ENCODE results near the gene NDOR1.

The NDOR1 gene

DNA sequence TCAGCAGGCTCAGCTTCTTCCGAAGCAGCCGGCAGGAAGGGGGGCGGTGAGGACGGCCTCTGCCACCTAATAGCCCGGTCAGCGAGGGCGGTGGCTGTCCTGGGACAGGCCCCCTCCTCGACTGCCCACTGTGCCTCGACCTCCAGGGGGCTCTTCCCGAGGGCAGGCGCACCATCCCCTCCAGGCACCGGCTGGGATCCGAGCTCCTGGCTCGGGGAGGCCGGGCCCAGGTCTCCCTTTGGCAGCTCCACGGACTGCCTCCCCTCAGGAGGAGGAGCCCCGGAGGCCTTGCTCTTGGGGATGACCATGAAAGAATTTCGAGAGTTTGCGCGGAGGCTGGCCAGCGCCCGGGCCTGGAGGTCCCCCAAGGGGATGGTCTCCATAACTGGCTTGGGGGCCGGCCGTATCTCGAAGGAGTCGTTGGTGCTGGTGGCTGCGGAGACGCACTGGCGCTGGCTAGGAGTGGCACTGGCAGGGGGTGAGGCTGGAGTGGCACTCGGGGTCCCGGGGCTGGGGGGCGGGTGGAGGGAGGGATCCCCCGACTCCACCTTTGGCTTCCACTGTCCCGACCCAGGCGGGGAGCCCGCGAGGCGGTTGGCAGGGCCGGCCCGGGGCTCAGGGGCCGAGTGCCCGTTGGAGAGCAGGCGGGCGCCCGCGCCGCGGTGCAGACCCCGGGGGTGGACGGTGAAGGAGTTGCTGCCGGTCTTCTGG lies 5.9 kb upstream of the NDOR1 start:
- DNase-seq = no peak

DNA sequence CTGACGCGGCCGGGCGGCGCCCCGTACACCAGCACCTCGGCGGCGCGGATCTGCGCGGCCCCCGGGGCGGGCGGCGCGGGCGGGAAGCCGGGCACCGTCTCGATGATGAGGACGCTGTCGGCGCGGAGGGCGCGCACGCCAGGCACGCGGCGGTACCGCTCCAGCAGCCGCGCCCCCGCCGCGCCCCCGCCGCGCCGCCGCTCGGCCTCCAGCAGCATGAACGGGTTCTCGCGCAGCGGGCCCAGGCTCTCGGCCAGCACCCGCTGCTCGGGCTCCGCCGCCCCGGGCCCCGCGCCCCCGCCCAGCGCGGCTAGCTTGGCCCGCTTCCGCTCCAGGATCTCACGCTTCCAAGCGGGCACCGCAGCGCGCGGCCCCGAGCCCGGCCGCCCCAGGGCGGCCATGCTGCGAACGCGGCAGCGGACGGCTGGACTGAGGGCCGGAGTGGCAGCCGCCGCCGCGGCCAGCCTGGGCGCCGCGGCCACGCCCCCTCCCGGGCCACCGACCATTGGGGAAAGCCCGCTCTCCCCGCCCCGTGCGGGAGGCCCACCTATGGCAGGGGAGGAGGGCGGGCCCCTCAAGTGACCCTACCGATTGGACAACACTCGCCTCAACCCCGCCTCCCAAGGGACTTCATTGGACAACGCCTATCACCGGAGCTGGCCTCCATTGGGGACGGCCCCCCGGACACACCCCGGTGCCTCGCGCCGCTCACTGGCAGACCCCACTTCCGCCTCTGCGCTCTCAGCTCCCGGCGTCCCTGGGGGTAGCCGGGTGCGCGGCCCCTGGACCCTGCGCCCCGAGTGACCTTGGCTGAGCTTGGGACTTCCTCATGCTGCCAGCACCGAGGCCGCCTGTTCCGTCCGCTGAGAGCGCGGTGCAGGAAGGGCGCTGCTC lies 4.9 kb upstream of the NDOR1 start, which contains the start of gene TPRN:
Gene TPRN (minus strand): TSS at position 431 of the 894 bp plus-strand sequence. CDS start 30 bp downstream, at position 401.
- peak; percentile 98 for DNase-seq

DNA sequence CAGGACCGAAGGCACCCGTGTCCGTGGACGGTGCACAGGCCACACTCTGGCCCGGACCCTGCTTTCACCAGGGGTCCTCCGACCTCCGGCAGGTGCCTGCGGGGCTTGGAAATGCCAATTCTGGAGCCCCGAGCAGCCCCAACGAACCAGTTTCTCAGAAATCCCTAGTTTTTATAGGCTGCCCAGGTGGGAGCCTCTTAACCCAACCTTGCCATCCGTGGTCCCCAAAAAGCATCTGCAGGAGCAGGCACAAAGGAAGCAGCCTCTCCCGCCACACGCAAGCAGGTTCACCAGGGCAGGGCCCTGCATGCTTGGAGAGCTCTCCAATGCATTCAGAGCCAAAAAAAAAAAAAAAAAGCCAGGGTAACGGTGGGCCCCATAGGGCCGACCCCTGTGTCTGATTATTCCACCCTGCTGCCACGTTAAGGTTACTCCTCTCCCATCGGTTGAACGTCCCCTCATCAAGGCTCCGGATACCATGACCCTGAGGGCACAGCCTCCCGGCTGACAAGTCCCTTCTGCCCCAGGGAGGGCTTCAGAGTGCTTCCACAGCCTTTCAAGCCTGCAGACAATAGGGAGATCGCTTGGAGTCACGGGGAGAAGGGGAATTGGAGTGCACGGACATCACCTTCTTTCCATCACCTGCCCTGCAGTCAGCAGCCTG lies 4.2 kb upstream of the NDOR1 start:
- DNase-seq = no peak

DNA sequence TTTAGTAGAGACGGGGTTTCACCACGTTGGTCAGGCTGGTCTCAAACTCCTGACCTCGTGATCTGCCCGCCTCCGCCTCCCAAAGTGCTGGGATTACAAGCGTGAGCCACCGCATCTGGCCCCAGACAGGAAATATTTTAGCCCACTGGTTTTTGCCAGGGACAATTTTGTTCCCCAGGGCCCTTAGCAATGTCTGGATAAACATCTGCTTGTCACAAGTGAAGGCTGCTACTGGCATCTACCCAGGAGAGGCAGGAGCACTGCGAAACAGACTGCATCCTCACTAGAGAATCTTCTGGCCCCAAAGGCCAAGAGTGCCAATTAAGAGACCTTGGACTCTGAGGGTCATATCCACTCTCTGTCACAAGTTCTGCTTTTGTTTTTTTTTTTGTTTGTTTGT lies 2.5 kb upstream of the NDOR1 start:
- no peak for DNase-seq

DNA sequence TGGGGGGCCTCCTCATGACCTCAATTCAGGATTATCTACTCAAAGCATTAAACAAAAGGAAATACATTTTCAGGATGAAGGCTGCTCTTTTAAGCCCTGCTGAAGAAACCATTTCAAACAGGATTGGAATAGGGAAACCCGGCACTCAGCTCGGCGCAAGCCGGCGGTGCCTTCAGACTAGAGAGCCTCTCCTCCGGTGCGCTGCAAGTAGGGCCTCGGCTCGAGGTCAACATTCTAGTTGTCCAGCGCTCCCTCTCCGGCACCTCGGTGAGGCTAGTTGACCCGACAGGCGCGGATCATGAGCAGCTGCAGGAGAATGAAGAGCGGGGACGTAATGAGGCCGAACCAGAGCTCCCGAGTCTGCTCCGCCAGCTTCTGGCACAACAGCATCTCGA lies 772 bp upstream of the NDOR1 start:
- DNase-seq = no peak

DNA sequence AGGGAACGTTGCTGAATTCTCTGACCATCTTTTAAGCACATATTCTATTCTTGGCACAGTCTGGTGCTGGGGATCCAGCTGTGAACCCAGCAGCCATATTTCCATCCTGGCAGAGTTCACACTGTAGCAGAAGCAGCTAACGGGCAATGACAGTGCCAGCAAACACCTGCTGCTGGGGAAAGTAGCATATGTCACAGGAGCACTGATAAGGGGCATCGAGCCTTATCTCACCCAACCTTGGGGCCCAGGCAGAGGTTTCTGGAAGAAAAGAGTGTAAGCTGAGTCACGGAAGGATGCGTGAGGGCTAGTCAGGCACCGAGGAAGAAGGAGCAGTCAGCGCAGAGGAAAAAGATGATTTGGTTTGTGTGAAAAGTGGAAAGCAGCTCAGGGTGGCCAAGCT lies 1.1 kb downstream of the NDOR1 start:
- DNase-seq = no peak

DNA sequence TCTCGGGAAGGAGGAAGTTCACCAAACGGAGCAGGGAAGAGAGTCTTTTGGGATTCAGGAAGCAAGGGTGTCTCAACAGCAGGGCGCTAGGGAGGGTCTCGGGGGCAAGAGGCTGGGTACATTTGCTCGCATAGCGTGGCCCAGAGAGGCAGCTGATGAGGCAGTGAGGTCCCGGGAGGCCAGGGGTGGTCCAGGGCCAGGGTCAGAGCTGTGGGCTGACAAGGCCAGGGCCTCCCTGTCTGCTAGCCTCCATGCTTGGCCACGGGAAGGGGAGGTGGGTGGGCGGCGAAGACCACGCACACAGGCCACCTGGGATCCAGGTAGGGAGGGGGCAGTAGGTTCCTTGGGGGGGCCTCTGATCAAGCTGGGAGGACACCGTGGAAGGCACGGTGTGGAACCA lies 6.0 kb downstream of the NDOR1 start:
- DNase-seq = no peak

DNA sequence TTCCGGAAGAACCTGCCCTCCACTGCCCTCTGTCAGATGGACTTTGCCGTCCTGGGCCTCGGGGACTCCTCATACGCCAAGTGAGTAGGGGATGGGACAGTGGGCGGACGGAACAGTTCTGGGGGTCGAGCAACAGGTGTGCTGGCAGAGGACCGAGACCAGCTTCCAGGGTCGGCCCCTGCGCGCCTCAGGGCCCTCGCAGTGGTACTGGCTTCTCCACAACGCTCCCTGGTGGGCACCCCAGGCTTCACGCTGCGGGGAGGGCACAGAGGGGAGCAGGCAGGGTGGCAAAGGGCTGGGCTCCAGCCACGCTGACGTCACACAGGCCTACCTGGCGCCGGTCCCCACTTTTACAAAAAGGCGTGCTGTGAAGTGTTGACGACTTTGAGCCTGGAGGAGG lies 7.0 kb downstream of the NDOR1 start:
- DNase-seq = no peak

DNA sequence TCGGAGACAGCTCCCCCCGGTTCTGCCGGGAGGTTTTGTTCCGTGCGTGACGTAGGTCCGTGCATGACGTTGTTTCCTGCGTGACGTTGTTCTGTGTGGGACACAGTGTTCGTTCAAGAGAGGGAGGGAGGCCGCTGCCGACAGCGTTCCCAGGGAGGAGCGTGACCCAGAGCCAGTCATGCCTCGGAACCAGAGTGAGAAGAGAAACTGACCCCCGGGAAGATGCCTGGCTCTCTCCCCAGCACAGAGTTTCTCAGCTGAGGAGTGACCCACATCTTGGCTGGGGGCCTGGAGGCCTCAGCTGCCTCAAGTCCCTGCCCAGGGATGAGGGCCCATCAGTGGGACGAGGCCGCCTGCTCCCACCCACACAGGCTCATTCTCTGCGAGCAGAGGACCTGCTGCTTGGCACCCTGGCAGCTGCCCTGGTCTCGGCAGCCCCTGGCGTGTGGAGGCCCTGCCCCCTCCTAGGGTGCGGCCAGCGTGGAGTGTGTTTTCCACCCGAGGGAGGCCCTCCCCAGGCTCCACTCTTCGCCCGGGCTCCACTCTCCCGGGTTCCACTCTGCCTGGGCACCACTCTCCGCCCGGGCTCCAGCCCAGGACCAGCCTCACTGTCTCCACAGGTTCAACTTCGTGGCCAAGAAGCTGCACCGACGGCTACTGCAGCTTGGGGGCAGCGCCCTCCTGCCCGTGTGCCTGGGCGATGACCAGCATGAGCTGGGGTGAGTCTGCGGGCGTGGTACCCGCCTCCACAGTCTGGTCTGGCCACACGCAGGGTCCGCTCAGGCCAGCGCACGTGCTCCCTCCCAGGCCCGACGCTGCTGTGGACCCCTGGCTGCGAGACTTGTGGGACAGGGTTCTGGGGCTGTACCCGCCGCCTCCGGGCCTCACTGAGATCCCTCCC lies 7.9 kb downstream of the NDOR1 start:
- no peak for DNase-seq

DNA sequence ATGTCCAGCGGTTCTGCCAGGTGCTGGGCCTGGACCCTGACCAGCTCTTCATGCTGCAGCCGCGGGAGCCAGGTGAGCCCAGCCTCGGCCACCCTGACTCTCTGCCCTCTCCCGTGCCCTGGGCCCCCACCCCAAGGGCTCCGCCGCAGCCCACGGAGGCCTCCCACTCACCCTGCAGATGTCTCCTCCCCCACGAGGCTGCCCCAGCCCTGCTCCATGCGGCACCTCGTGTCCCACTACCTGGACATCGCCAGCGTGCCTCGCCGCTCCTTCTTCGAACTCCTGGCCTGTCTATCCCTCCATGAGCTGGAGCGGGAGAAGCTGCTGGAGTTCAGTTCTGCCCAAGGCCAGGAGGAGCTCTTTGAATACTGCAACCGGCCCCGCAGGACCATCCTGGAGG lies 9.1 kb downstream of the NDOR1 start:
- no peak for DNase-seq

DNA sequence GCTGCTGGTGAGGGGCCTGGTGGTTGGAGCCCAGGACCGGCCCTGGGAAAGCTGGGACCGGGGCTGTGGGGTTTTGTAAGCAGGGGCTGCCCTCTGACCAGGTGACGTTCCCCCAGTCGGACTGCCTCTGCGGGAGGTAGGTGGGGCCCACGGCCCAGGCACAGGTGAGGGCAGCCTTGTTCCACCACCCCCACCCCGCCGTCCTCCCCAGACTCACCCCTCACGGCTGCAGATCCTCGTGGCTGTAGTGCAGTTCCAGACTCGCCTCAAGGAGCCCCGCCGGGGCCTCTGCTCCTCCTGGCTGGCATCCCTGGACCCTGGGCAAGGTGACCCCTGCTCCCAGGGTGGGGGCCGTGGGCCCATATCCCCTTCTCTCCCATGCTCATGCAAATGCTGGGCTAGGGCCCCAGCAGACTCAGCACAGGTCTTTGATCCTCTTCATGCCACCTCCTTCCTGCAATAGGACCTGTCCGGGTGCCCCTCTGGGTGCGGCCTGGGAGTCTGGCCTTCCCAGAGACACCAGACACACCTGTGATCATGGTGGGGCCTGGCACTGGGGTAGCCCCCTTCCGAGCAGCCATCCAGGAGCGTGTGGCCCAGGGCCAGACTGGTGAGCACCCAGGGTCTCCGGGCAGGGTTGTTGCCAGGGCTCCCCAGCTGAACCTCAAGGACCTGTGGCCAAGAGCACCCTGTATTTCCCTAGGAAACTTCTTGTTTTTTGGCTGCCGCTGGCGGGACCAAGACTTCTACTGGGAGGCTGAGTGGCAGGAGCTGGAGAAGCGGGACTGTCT lies 9.9 kb downstream of the NDOR1 start:
- DNase-seq = no peak

DNA sequence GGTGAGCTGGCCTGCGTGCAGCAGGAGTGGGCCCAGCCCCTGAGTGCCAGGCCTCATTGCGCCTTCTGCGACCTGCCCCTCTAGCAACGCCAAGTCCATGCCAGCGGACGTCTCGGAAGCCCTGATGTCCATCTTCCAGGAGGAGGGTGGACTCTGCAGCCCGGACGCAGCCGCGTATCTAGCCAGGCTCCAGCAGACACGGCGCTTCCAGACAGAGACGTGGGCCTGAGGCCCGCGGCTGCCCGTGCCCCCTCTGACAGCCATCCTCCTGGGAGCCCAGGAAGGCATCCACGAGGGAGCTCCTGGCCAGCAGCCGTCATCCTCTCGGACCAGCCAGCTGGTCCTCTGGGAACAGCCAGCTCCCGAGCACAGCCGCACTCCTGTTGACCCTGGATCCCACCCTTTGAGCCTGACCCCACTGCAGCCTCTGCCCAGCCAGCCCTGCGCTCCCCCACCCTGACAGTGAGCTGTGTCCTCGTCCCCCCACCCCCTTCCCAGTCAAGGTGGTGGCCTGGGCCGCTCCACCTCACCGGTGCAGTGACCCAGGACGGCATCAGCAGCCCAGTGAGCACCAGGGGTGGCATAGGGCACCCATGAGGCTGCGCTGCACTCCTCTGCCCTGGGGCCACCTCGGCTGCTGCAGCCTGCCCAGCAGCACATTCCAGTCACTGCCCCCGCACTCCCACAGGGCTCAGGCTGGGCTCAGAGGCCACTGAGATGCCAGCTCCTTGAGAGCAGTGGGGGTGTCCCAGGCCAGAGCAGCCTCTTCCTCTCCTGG lies 10.9 kb downstream of the NDOR1 start:
- DNase-seq = no peak

DNA sequence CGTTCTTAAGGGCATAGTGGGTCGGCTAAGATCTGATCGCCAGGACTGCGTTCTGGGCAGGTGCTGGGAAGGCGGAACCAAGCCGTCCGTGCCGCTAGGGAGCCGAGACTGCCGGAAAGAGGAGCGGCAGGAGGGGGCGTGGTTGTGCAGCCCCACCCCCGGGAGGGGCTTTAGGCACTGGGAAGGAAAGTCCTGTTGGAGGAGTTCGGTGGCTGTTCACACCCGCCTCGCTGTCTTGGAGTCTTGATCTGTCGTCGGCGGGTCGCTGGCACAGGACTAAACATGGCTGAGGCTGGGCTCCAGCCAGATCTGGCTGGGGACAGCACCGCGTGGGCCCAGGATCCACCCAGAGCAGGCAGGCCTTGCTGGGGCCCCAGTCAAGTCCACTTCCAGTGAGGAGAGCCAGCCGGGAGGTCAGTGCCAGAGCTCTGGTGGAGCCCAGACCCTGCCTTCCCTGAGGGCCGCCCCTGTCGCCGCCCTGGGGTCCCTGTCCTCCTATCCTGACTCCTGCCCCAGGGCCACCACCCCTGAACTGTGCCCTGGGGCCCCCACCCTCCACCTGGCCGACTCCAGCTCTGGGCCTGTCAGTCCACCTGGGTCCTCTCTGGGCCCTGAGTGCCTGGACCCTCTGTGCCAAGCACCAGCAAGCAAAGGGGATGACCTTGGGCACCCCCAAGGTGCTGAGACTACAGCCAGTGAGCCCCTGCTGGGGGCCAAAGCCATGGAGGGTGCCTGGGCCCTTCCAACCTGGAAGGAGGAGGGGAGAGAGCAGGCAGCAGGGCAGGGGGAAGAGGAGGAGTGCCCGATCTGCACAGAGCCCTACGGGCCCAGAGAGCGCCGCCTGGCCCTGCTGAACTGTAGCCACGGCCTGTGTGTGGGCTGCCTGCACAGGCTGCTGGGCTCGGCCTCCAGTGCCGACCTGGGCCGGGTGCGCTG lies 12.0 kb downstream of the NDOR1 start:
- DNase-seq = no peak

DNA sequence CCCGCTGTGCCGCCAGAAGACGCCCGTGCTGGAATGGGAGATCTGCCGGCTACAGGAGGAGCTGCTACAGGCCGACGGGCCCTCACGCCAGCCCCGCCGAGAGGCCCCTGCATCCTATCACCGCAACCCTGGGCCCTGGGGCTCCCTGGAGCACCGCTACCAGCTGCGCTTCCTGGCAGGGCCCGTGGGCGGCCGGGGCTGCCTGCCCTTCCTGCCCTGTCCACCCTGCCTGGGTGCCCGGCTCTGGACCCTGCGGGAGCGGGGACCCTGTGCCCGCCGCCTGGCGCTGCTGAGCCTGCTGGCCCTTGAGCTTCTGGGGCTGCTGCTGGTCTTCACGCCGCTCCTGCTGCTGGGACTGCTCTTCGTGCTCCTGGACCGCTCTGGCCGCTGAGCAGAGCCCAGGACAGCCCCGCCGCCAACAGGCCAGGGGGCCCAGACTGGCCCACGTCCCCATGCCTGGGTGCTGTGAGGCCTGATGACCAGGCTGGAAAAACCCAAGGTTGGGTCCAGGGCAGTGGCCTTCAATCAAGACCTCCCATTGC lies 12.8 kb downstream of the NDOR1 start:
- DNase-seq = no peak

DNA sequence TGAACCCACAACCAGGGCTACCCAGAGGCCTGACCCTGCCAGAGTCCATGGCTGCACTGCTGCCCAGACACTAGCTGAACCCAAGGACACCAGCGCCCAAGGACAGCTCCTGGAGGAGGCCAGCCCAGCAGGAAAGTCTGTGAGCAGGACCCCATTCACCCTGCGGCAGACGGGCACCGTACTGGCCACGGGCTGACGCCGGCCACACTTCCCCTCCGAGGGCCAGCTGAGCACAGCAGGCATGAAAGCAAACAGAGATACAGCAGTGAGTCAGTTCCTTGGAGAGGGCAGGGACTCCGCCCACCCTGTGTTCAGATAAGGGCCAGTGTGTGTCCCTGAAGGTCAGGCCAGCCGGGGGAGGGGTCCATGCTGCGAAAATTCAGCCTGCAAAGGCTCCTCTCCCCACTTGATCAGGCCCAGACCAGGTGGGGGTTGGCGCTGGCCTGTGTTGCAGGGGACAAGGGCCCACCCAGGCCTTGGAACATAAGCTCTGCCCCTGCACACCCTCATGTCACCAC lies 13.3 kb downstream of the NDOR1 start:
- no peak for DNase-seq

DNA sequence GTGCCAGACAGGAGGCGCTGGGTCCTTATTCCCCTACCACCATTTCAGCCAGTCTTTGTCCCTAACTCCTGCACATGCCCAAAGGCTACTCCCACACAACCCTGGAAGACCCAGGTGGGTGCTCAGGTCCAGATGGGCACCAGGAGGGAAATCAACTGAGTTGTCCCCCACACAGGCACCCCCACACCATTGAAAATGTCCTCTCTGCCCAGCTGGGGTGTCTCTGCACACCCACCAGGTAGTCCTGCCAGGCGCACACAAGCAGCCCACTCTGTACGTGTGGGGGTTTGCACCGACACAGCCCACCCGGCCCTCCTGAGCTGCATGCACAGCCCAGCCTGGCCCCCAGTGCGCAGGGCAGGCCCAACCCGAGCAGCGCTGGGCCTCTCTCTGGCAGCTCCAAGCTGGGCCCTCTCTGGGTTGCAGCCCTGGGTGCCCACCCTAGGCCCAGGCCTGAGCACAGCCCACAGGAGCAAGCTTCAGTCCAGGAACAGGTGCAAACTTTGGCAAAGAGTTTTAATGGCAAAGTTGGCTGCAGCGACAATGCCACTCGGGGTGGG lies 14.3 kb downstream of the NDOR1 start:
- DNase-seq = no peak

DNA sequence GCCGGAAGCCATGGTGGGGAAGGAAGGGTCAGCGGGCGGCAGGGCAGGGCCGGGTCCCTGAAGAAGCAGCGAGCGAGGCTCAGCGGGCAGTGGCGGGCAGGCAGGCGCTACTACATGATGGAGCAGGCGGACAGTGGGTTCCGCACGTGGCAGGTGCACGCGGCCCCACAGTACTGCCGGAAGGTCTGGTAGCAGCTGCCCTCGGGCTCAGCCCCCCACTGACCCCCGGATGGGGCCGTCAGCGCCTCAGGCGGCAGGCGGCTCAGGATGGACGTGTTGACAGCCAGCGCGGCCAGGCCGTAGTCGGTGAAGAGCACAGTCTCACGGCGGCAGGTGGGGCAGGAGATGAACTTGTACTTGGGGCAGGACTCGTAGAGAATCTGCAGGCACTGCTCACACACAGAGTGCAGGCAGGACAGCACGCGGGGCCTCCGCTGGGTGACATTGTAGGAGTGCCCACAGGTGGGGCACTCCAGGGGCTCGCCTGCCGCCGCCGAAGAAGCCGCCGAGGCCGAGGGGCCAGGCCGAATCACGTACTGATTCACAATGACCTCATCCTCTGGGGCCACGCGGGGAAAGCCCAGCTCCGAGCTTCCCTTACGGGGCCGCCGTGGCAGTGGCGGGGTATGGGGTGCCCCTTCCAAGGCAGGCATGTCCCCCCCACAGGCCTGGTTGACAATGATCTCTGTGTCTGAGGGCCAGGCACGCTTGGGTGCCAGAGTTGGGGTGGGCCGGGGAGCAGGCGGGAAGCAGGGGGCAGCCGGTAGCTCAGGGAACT lies 15.0 kb downstream of the NDOR1 start:
- DNase-seq = no peak

DNA sequence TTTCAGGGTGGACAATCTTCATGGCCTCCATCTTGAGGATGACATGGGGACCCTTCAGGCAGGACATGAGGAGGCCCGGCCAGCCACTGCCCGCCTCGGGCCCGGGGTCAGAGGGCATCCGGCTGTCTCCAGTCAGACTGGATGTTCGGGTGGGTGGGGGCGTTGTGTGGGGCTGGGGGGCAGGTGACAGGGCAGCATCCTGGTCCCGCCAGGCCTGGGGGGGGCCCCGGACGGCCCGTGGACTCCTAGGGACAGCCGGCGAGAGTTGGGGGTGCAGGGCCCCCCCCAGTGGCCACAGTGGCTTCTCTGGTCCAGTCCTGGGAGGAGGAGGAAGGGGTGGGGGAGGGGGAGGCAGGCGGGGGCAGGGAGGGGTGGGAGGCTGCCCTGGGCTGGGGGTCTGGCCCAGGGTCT lies 15.6 kb downstream of the NDOR1 start:
- no peak for DNase-seq
